ENCODE results near the gene NAGLU. TPM values are rescaled to one million over a fixed set of nuclear protein-coding genes. Genes with fewer than 3 reads are reported as not detected.

NAGLU gene
- total and polyA plus RNA-seq, 10 of the 15 experiments (the other 5 are each of a cell fraction or from before 2014, with no cell fraction given) = 0.23 to 27.5 (median 8.9) TPM

GRCh38 chr17:42590886-42591285 lies 54.8 kb downstream of the NAGLU start:
- DNase-seq (ENCODE audit: low read depth, low spot score) (no peak), FAIRE-seq (no peak), ATAC-seq (no peak)
- H3K27me3 ChIP-seq (replicated peaks in 1 of 2; ENCODE audit: control insufficient read depth in 2 of 2, insufficient read depth in 2 of 2, low read length in 1 of 2) = no peaks in the 10 kb centered on the region
- H3K9me3 ChIP-seq (replicated peaks; ENCODE audit: control insufficient read depth, insufficient read depth, low read length) = no peaks in the 10 kb centered on the region
- no peak overlapping the region for H3K4me3 ChIP-seq
- H3K4me1 ChIP-seq (ENCODE audit: control insufficient read depth, insufficient read depth, low read length) = peaks cover 22% of the 10 kb centered on the region
- peaks cover 3% of the 10 kb centered on the region for H3K79me2 ChIP-seq (ENCODE audit: control insufficient read depth, insufficient read depth, low read length)
- ChIA-PET CTCF (interaction anchor here (0.8 to 1.9 kb wide), 5 partner anchors 11 to 173 kb away, joined by 3 to 8 read pairs (median 3); partner anchors contain the start of genes RETREG3 and TUBG1), RAD21 (ENCODE audit: unreplicated experiment) (no interaction called here), SMC1A (ENCODE audit: uncharacterized antibody, unreplicated experiment) (interaction anchor here (1.3 to 1.4 kb wide), 3 partner anchors 10 to 14 kb away, joined by 3 to 4 read pairs (median 3); no protein-coding TSS in a partner anchor), POLR2A (no interaction called here)
- no peak overlapping the region for H2AFZ ChIP-seq (ENCODE audit: control insufficient read depth, low read depth, low read length)
- H3K36me3 ChIP-seq (ENCODE audit: control insufficient read depth in 2 of 2, insufficient read depth in 2 of 2, low read length in 1 of 2) = peaks cover 0 to 29% of the 10 kb centered on the region in 2 experiments; a peak in 3 of 4 replicates
- no peak for TF ChIP-seq MTA2 (IDR thresholded peaks at IDR 0.05; ENCODE audit: low read depth)
- no peak for TF ChIP-seq HDAC2 (IDR thresholded peaks at IDR 0.05)
- TF ChIP-seq ATF3 (IDR thresholded peaks at IDR 0.05; ENCODE audit: borderline replicate concordance, extremely low read depth, low read depth, low read length) = no peak
- no peak for TF ChIP-seq WRNIP1 (IDR thresholded peaks at IDR 0.05; ENCODE audit: borderline replicate concordance, low read depth, low read length)
- no peak for TF ChIP-seq ZNF592 (IDR thresholded peaks at IDR 0.05)
- TF ChIP-seq FOXM1 (IDR thresholded peaks at IDR 0.05; ENCODE audit: low read depth, low read length) = no peak
- TF ChIP-seq HSF1 (IDR thresholded peaks at IDR 0.05; ENCODE audit: low read depth, low read length) = no peak
- TF ChIP-seq ZNF274 (IDR thresholded peaks at IDR 0.05; ENCODE audit: insufficient read depth, insufficient read length) = no peak
- no peak for TF ChIP-seq SKIL (IDR thresholded peaks at IDR 0.05; ENCODE audit: low read depth, poor library complexity, severe bottlenecking)
- no peak for TF ChIP-seq CREB1 (IDR thresholded peaks at IDR 0.05; ENCODE audit: low read depth)
- TF ChIP-seq MYC (IDR thresholded peaks at IDR 0.05; ENCODE audit: insufficient read depth, insufficient read length, insufficient replicate concordance, low read length, severe bottlenecking) = no peak
- no peak for TF ChIP-seq SUZ12 (IDR thresholded peaks at IDR 0.05; ENCODE audit: unreplicated experiment)
- no peak for TF ChIP-seq POLR2AphosphoS2 (IDR thresholded peaks at IDR 0.05; ENCODE audit: low read depth, low read length)
- TF ChIP-seq ASH2L (IDR thresholded peaks at IDR 0.05; ENCODE audit: borderline replicate concordance, low read depth) = no peak
- no peak for TF ChIP-seq NRF1 (conservative IDR thresholded peaks at IDR 0.05; ENCODE audit: low read depth, low read length)
- no peak for TF ChIP-seq IKZF1 (conservative IDR thresholded peaks at IDR 0.05)
- 79% methylated on average over 2 of the region's 2 CpGs for WGBS (ENCODE audit: insufficient coverage, insufficient replicate concordance, low lambda C conversion rate, missing lambda C conversion rate)
- H4K20me1 ChIP-seq (ENCODE audit: control insufficient read depth, insufficient read depth) = no peaks in the 10 kb centered on the region; the same call in 1 of the 2 replicates
- intact Hi-C loops (cut with micrococcal nuclease; ENCODE audit: unreplicated experiment) = no loop called here
- BruUV-seq (replicated peaks) = no TSS peak
- in situ Hi-C loops (cut with MboI) = no loop called here
- H3K4me2 ChIP-seq (ENCODE audit: control insufficient read depth, insufficient read depth) = no peak overlapping the region
- no peak overlapping the region for H3K27ac ChIP-seq (ENCODE audit: control insufficient read depth, insufficient read depth)
- no peak overlapping the region for H3K9ac ChIP-seq (ENCODE audit: control insufficient read depth, insufficient read depth, low read length)

Data from GM12878 (cell line).